ENCODE results near the gene STYK1.

DNA sequence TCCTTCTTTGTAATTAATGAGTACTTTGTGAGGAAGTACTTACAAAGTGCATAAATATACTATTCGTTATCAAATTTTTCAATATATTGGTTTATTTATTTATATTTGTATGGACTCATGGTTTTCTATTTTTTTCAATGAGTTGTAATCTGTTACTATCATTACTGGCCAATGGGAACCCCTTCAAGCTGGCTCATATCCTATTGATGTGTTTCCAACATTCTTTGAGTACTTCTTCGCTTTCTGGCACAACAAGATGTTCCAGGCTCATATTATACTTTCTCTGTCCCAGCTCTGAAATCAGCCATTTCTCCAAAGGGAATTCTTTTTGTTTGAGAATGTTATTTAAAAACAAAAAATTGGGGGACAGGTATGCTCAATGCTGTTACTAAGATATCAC is 31.8 kb upstream of the STYK1 start:
- TF ChIP-seq, protein P1, sequence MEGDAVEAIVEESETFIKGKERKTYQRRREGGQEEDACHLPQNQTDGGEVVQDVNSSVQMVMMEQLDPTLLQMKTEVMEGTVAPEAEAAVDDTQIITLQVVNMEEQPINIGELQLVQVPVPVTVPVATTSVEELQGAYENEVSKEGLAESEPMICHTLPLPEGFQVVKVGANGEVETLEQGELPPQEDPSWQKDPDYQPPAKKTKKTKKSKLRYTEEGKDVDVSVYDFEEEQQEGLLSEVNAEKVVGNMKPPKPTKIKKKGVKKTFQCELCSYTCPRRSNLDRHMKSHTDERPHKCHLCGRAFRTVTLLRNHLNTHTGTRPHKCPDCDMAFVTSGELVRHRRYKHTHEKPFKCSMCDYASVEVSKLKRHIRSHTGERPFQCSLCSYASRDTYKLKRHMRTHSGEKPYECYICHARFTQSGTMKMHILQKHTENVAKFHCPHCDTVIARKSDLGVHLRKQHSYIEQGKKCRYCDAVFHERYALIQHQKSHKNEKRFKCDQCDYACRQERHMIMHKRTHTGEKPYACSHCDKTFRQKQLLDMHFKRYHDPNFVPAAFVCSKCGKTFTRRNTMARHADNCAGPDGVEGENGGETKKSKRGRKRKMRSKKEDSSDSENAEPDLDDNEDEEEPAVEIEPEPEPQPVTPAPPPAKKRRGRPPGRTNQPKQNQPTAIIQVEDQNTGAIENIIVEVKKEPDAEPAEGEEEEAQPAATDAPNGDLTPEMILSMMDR (IDR thresholded peaks at IDR 0.05): no peak
- TF ChIP-seq POLR2A (IDR thresholded peaks at IDR 0.05): no peak
